Effector memory CD4-positive, alpha-beta T cell (primary cell): ENCODE measurements around the gene SYNGR1.

Experiments used
- DNase-seq, 3 donors: peaks; one replicate each; pipeline ENCODE4 v3.0.0-alpha.2; 2020
- H3K27ac ChIP-seq: 2 replicates; pipeline ENCODE4 v1.7.0; 2013; ENCODE audit warnings: mild to moderate bottlenecking, low read length, moderate library complexity; ENCODE audit not compliant: insufficient read depth, poor library complexity, severe bottlenecking
- H3K27me3 ChIP-seq: replicated peaks from 2 replicates; pipeline ENCODE4 v1.7.0; 2013; ENCODE audit warnings: mild to moderate bottlenecking, low read length; ENCODE audit not compliant: insufficient read depth, control insufficient read depth, poor library complexity, severe bottlenecking
- H3K36me3 ChIP-seq: 2 replicates; pipeline ENCODE4 v1.7.0; 2013; ENCODE audit warnings: mild to moderate bottlenecking, low read length, moderate library complexity; ENCODE audit not compliant: control insufficient read depth, insufficient read depth
- H3K4me1 ChIP-seq: 2 replicates; pipeline ENCODE4 v1.7.0; 2013; ENCODE audit warnings: low read length, mild to moderate bottlenecking; ENCODE audit not compliant: control insufficient read depth, insufficient read depth, poor library complexity, severe bottlenecking
- H3K4me3 ChIP-seq: 2 replicates; pipeline ENCODE4 v1.7.0; 2013; ENCODE audit warnings: low read length, low read depth, mild to moderate bottlenecking; ENCODE audit not compliant: insufficient read depth, poor library complexity, severe bottlenecking
- H3K9me3 ChIP-seq: 2 replicates; pipeline ENCODE4 v1.7.0; 2013; ENCODE audit warnings: mild to moderate bottlenecking, low read length, moderate library complexity; ENCODE audit not compliant: control insufficient read depth

Gene SYNGR1

GRCh38 chr22:39368461-39368911 is 18.7 kb downstream of the SYNGR1 start:
- H3K27ac ChIP-seq = no peak overlapping the region

GRCh38 chr22:39369186-39369585 is 19.4 kb downstream of the SYNGR1 start:
- no peaks in the 10 kb centered on the region for H3K9me3 ChIP-seq
- no peak overlapping the region for H3K27ac ChIP-seq
- H3K27me3 ChIP-seq = no peaks in the 10 kb centered on the region
- no peaks in the 10 kb centered on the region for H3K36me3 ChIP-seq
- no peak for DNase-seq
- no peak overlapping the region for H3K4me3 ChIP-seq
- H3K4me1 ChIP-seq = no peaks in the 10 kb centered on the region

More at GRCh38 chr22:39368461-39368911, 18.7 kb downstream of the SYNGR1 start:
- Histone ChIP-seq H3K9me3 (no peaks in the 10 kb centered on the region), H3K4me1 (no peaks in the 10 kb centered on the region), H3K4me3 (no peak overlapping the region), H3K27me3 (no peaks in the 10 kb centered on the region), H3K36me3 (no peaks in the 10 kb centered on the region)
- no peak for DNase-seq

DNA sequence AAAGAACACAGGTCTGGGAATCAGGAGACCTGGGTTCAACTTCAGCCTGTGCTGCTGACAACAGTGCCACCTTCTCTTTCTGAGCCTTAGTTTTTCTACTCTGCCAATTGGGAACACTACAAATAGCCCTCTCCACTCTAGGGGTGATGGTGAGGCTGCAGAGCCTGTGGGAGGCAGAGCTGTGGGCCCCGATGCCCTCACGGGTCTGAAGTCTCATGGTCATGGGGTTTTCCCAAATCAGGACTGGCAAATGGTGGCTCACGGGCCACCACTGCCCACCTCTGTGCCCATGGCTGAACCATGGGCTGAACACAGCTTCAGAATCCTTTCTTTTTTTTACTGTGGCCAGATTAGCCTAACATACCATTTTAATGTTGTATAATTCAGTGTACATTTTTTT is 19.8 kb downstream of the SYNGR1 start:
- no peak overlapping the region for H3K4me3 ChIP-seq
- no peaks in the 10 kb centered on the region for H3K4me1 ChIP-seq
- H3K36me3 ChIP-seq = no peaks in the 10 kb centered on the region
- H3K27ac ChIP-seq = no peak overlapping the region
- no peaks in the 10 kb centered on the region for H3K27me3 ChIP-seq
- H3K9me3 ChIP-seq = no peaks in the 10 kb centered on the region
- DNase-seq = no peak

DNA sequence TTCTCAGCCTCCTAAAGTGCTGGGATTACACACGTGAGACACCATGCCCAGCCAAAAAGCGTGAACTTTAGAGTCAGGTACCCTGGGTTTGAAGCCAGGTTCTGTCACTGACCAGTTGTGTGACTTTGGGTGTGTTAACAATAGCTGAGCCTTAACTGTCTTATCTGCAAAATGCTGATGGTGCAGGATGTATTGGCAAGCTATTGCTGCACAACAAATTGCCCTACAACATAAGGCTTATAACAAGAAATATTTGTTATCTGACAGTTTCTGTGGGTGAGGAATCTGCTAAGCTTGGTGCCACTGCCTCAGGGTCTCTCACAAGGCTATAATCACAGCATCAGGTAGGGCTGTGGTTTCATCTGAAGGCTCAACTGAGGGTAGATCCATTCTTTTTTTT is 21.9 kb downstream of the SYNGR1 start:
- Histone ChIP-seq H3K27me3 (no peaks in the 10 kb centered on the region), H3K4me1 (no peaks in the 10 kb centered on the region), H3K4me3 (no peak overlapping the region), H3K36me3 (no peaks in the 10 kb centered on the region), H3K9me3 (no peaks in the 10 kb centered on the region), H3K27ac (no peak overlapping the region)
- no peak for DNase-seq

- no peak for DNase-seq
- Histone ChIP-seq H3K9me3 (no peaks in the 10 kb centered on the region), H3K4me1 (no peaks in the 10 kb centered on the region), H3K27ac (no peak overlapping the region), H3K27me3 (no peaks in the 10 kb centered on the region), H3K4me3 (no peak overlapping the region), H3K36me3 (no peaks in the 10 kb centered on the region)
These were observed 24.4 kb downstream of the SYNGR1 start for GRCh38 chr22:39374191-39374590.

DNA sequence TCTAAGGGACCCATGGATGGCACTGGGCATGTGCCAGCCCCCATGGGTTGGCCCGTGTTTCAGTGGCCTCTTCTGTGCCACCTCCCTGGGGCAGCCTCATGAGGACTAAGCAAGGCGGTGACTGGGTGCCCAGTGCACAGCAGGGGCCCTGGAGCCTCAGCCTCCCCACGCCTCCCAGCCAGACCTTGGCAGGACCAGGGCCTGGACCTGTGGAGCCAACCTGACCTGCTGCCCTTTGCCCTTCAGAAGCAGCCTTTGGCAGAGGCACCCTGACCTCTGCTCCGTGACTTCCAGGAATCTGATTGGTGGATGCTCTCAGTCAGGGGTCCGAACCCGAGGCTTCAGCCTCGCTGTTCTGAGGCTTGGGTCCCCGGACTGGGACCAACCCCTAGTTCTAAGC is 25.0 kb downstream of the SYNGR1 start:
- Histone ChIP-seq H3K4me3 (no peak overlapping the region), H3K27me3 (no peaks in the 10 kb centered on the region), H3K27ac (no peak overlapping the region), H3K36me3 (no peaks in the 10 kb centered on the region), H3K4me1 (no peaks in the 10 kb centered on the region), H3K9me3 (no peaks in the 10 kb centered on the region)
- DNase-seq = no peak

- Histone ChIP-seq H3K4me3 (no peak overlapping the region), H3K27ac (no peak overlapping the region), H3K27me3 (no peaks in the 10 kb centered on the region), H3K36me3 (no peaks in the 10 kb centered on the region), H3K9me3 (no peaks in the 10 kb centered on the region), H3K4me1 (no peaks in the 10 kb centered on the region)
- DNase-seq = no peak
These were observed 25.9 kb downstream of the SYNGR1 start for GRCh38 chr22:39375646-39376045.

DNA sequence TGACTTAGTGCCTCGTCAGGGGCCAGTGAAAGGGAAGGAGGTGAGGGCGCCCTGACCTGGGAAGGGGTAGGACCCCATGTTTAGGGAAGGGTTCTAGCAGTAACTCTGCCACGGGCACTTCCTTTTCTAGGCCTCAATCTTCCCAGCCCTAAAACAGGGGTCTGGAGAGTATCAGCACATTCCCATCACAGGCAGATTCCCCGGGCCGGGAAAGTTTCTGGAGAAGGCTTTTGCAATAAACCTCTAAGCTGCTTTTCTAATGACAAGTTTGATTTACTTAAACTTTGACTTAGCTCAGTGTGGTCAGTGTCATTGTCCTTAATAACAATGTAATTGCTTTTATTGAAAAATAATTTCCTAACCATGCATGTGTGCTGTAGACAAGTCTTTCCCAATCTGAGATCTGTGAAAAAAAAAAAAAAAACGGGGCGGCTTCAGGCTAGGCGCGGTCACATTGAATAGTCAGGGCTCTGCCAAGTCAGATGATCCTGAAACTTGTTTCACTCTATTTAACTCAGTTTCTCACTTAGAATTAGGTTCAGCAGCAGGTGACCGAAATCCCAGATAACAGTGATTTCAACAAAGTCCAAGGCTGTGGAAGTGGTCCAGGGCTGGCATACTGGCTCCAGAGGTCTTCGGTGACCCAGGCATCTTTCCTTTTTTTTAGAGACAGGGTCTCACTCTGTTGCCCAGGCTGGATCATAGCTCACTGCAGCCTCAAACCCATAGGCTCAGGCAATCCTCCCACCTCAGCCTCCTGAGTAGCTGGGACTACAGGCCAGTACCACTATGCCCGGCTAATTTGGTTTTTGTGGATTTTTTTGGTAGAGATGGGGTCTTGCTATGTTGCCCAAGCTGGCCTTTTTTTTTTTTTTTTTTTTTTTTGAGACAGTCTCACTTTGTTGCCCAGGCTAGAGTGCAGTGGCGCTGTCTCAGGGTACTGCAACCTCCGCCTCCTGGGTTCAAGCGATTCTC is 30.3 kb downstream of the SYNGR1 start:
- Histone ChIP-seq H3K27me3 (no peaks in the 10 kb centered on the region), H3K9me3 (no peaks in the 10 kb centered on the region), H3K36me3 (no peaks in the 10 kb centered on the region), H3K27ac (no peak overlapping the region), H3K4me1 (no peaks in the 10 kb centered on the region), H3K4me3 (no peak overlapping the region)
- DNase-seq = no peak

- Histone ChIP-seq H3K4me3 (no peak overlapping the region), H3K27ac (no peak overlapping the region), H3K36me3 (no peaks in the 10 kb centered on the region), H3K9me3 (no peaks in the 10 kb centered on the region), H3K27me3 (no peaks in the 10 kb centered on the region), H3K4me1 (no peaks in the 10 kb centered on the region)
- DNase-seq = no peak
These were observed 31.4 kb downstream of the SYNGR1 start for GRCh38 chr22:39381009-39381755.

- Histone ChIP-seq H3K4me3 (no peak overlapping the region), H3K27me3 (no peaks in the 10 kb centered on the region)
- DNase-seq = no peak
These were observed 32.1 kb downstream of the SYNGR1 start for GRCh38 chr22:39381930-39382329.

More at GRCh38 chr22:39381930-39382329, 32.1 kb downstream of the SYNGR1 start:
- H3K4me1 ChIP-seq = no peaks in the 10 kb centered on the region
- no peak overlapping the region for H3K27ac ChIP-seq
- no peaks in the 10 kb centered on the region for H3K9me3 ChIP-seq
- H3K36me3 ChIP-seq = no peaks in the 10 kb centered on the region
